Neural cell (in vitro differentiated cells): ENCODE results near the gene ATXN2L. TPM values are rescaled to one million over a fixed set of nuclear protein-coding genes. Genes with fewer than 3 reads are reported as not detected.

Experiments used
- H2AFZ ChIP-seq: fragments of 200-600, 300-800 bp; sonication (generic), shearing (Covaris generic); 2 replicates; pipeline ENCODE4 v1.6.0; 2014; ENCODE audit warnings: low read depth, mild to moderate bottlenecking, antibody characterized with exemption, low read length, moderate library complexity
- H3F3A ChIP-seq: fragments of 200-600 bp; shearing (Covaris generic); 2 replicates; pipeline ENCODE4 v1.6.1; 2016; ENCODE audit warnings: mild to moderate bottlenecking, moderate library complexity, mixed read lengths, antibody characterized with exemption, low read length; ENCODE audit not compliant: insufficient read depth, poor library complexity, severe bottlenecking
- H3K27ac ChIP-seq: fragments of 200-600, 300-800 bp; sonication (generic), shearing (Covaris generic); 2 replicates; pipeline ENCODE4 v1.5.1; 2014; ENCODE audit warnings: mild to moderate bottlenecking, low read length, moderate library complexity
- H3K27me3 ChIP-seq: fragments of 300-800, 200-600 bp; sonication (generic), shearing (Covaris generic); 2 replicates; pipeline ENCODE4 v1.6.0; 2014; ENCODE audit warnings: mild to moderate bottlenecking, low read depth, low read length, moderate library complexity; ENCODE audit not compliant: insufficient read depth
- H3K36me3 ChIP-seq: fragments of 300-800, 200-600 bp; sonication (generic), shearing (Covaris generic); 2 replicates; pipeline ENCODE4 v1.5.1; 2014; ENCODE audit warnings: mild to moderate bottlenecking, antibody characterized with exemption, low read length, moderate library complexity; ENCODE audit not compliant: insufficient read depth
- H3K4me2 ChIP-seq: fragments of 300-800, 200-600 bp; sonication (generic), shearing (Covaris generic); 2 replicates; pipeline ENCODE4 v1.6.0; 2014; ENCODE audit warnings: mild to moderate bottlenecking, low read length
- H3K4me3 ChIP-seq: fragments of 300-800, 200-600 bp; sonication (generic), shearing (Covaris generic); 2 replicates; pipeline ENCODE4 v1.5.1; 2014; ENCODE audit warnings: mild to moderate bottlenecking, low read length, moderate library complexity
- H3K79me2 ChIP-seq: fragments of 200-600 bp; shearing (Covaris generic); replicated peaks from 2 replicates; pipeline ENCODE4 v1.6.0; 2014; ENCODE audit warnings: mild to moderate bottlenecking, low read length, moderate library complexity; ENCODE audit not compliant: insufficient read depth
- H3K9ac ChIP-seq: fragments of 300-800, 200-600 bp; sonication (generic), shearing (Covaris generic); 2 replicates; pipeline ENCODE4 v1.6.1; 2016; ENCODE audit warnings: mild to moderate bottlenecking, low read length, mixed read lengths
- H3K9me2 ChIP-seq: fragments of 200-600 bp; shearing (Covaris generic); 2 replicates; pipeline ENCODE4 v1.6.1; 2016; ENCODE audit warnings: mild to moderate bottlenecking, low read length, mixed read lengths; ENCODE audit not compliant: insufficient read depth
- H3K9me3 ChIP-seq: fragments of 200-600, 300-800 bp; sonication (generic), shearing (Covaris generic); 2 replicates; pipeline ENCODE4 v1.6.1; 2016; ENCODE audit warnings: mild to moderate bottlenecking, mixed run types, low read length, moderate library complexity, mixed read lengths
- H4K20me1 ChIP-seq: fragments of 200-600 bp; shearing (Covaris generic); 2 replicates; pipeline ENCODE4 v1.6.1; 2016; ENCODE audit warnings: mild to moderate bottlenecking, mixed run types; ENCODE audit not compliant: insufficient read depth
- EP300 ChIP-seq: fragments of 450-650 bp; conservative IDR thresholded peaks from 2 replicates; pipeline ENCODE4 v1.6.1; 2014; ENCODE audit warnings: antibody characterized with exemption, mild to moderate bottlenecking, moderate library complexity; ENCODE audit not compliant: poor library complexity, severe bottlenecking
- EZH2 ChIP-seq: fragments of 200-600, 300-800 bp; shearing (Covaris generic), sonication (generic); IDR thresholded peaks from 2 replicates; pipeline ENCODE4 v1.6.1; 2014; ENCODE audit warnings: antibody characterized with exemption, low read length, borderline replicate concordance, mild to moderate bottlenecking; ENCODE audit not compliant: insufficient read depth, poor library complexity, severe bottlenecking
- POLR2AphosphoS5 ChIP-seq: IDR thresholded peaks from 2 replicates; pipeline ENCODE4 v1.6.1; 2012
- SMC3 ChIP-seq: fragments of 450-650 bp; conservative IDR thresholded peaks from 2 replicates; pipeline ENCODE4 v1.6.1; 2014; ENCODE audit warnings: antibody characterized with exemption, mild to moderate bottlenecking, moderate library complexity; ENCODE audit not compliant: poor library complexity
- TAF1 ChIP-seq: IDR thresholded peaks from 2 replicates; pipeline ENCODE4 v1.6.1; 2012; ENCODE audit warnings: low read depth
- polyA plus RNA-seq: library from polyadenylated mRNA; depleted of rRNA; stranded (reverse); fragments of >200 nt; gene quantifications from 2 replicates; pipeline ENCODE4 v1.2.3, GENCODE V29; 2014
- TF ChIP-seq, protein P1 (sequence below): IDR thresholded peaks from 2 replicates; pipeline ENCODE4 v1.6.1; 2012; ENCODE audit warnings: borderline replicate concordance
- TF ChIP-seq, protein P2 (sequence below): fragments of 450-650 bp; IDR thresholded peaks from 2 replicates; pipeline ENCODE4 v1.5.1; 2014; ENCODE audit warnings: antibody characterized with exemption, mild to moderate bottlenecking, moderate library complexity; ENCODE audit not compliant: poor library complexity, severe bottlenecking

Gene ATXN2L
- polyA plus RNA-seq, 1 donor from 2014 or later = 24.0 TPM

DNA sequence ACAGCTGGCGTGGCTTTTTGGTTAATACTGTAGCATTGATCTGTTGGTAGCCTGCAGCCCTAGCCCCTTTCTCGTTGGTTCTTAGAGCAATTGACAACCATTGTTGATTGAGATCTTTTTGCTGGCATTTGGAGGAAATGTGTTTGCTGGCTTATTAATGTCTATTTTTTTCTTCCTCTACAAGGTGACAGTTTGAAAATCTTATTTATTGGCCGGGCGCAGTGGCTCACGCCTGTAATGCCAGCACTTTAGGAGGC, 1.8 kb downstream of the ATXN2L start:
- peaks cover 49% of the 10 kb centered on the region for H3K79me2 ChIP-seq
- TF ChIP-seq EP300 = no peak
- TF ChIP-seq, protein P1, sequence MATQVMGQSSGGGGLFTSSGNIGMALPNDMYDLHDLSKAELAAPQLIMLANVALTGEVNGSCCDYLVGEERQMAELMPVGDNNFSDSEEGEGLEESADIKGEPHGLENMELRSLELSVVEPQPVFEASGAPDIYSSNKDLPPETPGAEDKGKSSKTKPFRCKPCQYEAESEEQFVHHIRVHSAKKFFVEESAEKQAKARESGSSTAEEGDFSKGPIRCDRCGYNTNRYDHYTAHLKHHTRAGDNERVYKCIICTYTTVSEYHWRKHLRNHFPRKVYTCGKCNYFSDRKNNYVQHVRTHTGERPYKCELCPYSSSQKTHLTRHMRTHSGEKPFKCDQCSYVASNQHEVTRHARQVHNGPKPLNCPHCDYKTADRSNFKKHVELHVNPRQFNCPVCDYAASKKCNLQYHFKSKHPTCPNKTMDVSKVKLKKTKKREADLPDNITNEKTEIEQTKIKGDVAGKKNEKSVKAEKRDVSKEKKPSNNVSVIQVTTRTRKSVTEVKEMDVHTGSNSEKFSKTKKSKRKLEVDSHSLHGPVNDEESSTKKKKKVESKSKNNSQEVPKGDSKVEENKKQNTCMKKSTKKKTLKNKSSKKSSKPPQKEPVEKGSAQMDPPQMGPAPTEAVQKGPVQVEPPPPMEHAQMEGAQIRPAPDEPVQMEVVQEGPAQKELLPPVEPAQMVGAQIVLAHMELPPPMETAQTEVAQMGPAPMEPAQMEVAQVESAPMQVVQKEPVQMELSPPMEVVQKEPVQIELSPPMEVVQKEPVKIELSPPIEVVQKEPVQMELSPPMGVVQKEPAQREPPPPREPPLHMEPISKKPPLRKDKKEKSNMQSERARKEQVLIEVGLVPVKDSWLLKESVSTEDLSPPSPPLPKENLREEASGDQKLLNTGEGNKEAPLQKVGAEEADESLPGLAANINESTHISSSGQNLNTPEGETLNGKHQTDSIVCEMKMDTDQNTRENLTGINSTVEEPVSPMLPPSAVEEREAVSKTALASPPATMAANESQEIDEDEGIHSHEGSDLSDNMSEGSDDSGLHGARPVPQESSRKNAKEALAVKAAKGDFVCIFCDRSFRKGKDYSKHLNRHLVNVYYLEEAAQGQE = peak; percentile 1
- H4K20me1 ChIP-seq = peaks cover 6% of the 10 kb centered on the region
- H3K27ac ChIP-seq = peak overlapping the region; percentile 97
- no peaks in the 10 kb centered on the region for H3K9me3 ChIP-seq
- peaks cover 5% of the 10 kb centered on the region for H3F3A ChIP-seq
- no peaks in the 10 kb centered on the region for H3K36me3 ChIP-seq
- H2AFZ ChIP-seq = peak overlapping the region; percentile 11
- H3K9ac ChIP-seq = peak overlapping the region; percentile 97
- peak overlapping the region; percentile 83 for H3K4me2 ChIP-seq
- peak overlapping the region; percentile 70 for H3K4me3 ChIP-seq
- no peaks in the 10 kb centered on the region for H3K27me3 ChIP-seq
- H3K9me2 ChIP-seq = no peaks in the 10 kb centered on the region

DNA sequence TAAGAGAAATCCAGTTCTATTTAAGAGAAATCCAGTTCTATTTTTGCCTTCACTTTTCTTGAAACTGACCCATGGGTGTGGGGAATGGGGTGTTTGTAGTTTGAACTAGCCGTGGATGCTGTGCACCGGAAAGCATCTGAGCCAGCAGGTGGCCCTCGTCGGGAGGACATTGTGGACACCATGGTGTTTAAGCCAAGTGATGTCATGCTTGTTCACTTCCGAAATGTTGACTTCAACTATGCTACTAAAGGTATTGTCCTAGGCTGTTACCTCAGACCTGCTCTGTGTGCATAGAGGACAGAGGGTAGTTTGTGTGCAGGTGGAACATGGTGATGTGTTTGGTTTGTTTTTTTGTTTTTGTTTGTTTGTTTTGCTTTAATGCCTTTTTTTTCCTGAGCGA, 3.3 kb downstream of the ATXN2L start:
- no peaks in the 10 kb centered on the region for H3K27me3 ChIP-seq
- H3K4me3 ChIP-seq = peak overlapping the region; percentile 70
- H3K27ac ChIP-seq = no peak overlapping the region
- TF ChIP-seq, protein P2, sequence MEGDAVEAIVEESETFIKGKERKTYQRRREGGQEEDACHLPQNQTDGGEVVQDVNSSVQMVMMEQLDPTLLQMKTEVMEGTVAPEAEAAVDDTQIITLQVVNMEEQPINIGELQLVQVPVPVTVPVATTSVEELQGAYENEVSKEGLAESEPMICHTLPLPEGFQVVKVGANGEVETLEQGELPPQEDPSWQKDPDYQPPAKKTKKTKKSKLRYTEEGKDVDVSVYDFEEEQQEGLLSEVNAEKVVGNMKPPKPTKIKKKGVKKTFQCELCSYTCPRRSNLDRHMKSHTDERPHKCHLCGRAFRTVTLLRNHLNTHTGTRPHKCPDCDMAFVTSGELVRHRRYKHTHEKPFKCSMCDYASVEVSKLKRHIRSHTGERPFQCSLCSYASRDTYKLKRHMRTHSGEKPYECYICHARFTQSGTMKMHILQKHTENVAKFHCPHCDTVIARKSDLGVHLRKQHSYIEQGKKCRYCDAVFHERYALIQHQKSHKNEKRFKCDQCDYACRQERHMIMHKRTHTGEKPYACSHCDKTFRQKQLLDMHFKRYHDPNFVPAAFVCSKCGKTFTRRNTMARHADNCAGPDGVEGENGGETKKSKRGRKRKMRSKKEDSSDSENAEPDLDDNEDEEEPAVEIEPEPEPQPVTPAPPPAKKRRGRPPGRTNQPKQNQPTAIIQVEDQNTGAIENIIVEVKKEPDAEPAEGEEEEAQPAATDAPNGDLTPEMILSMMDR = no peak
- TF ChIP-seq EP300 (no peak), POLR2AphosphoS5 (no peak), SMC3 (no peak), TAF1 (no peak), EZH2 (no peak)
- TF ChIP-seq, protein P1 = no peak
- peaks cover 9% of the 10 kb centered on the region for H4K20me1 ChIP-seq
- H3K9me3 ChIP-seq = no peaks in the 10 kb centered on the region
- H3K4me2 ChIP-seq = peak overlapping the region; percentile 83
- H3K9me2 ChIP-seq = no peaks in the 10 kb centered on the region
- peak overlapping the region; percentile 23 for H3K9ac ChIP-seq
- H3F3A ChIP-seq = peaks cover 5% of the 10 kb centered on the region
- peaks cover 5% of the 10 kb centered on the region for H3K36me3 ChIP-seq
- H2AFZ ChIP-seq = no peak overlapping the region
- H3K79me2 ChIP-seq = peaks cover 50% of the 10 kb centered on the region
